DOHH2 (cell line): ENCODE results near the gene PRDM16.

Experiments
- H3F3A ChIP-seq: fragments of 200-600 bp; sonication (generic), shearing (Covaris generic); 2 replicates; pipeline ENCODE4 v1.6.0; 2016; ENCODE audit warnings: antibody characterized with exemption, mild to moderate bottlenecking; ENCODE audit not compliant: control insufficient read depth, insufficient read depth
- H3K27ac ChIP-seq: fragments of 200-600 bp; sonication (generic); 2 replicates; pipeline ENCODE4 v1.5.1; 2014; ENCODE audit warnings: low read depth, mild to moderate bottlenecking, low read length, moderate library complexity
- H3K27me3 ChIP-seq: fragments of 200-600 bp; sonication (generic); 2 replicates; pipeline ENCODE4 v1.6.1; 2014; ENCODE audit warnings: mild to moderate bottlenecking, low read length, mixed read lengths; ENCODE audit not compliant: control insufficient read depth
- H3K36me3 ChIP-seq: fragments of 200-600 bp; sonication (generic); 2 replicates; pipeline ENCODE4 v1.6.1; 2014; ENCODE audit warnings: mild to moderate bottlenecking, low read length, moderate library complexity, mixed read lengths; ENCODE audit not compliant: control insufficient read depth
- H3K4me1 ChIP-seq: fragments of 200-600 bp; sonication (generic); 2 replicates; pipeline ENCODE4 v1.6.1; 2014; ENCODE audit warnings: mild to moderate bottlenecking, low read length, mixed read lengths; ENCODE audit not compliant: control insufficient read depth
- H3K4me2 ChIP-seq: fragments of 200-600 bp; sonication (generic); 2 replicates; pipeline ENCODE4 v1.6.0; 2014; ENCODE audit warnings: mild to moderate bottlenecking, low read length, moderate library complexity
- H3K4me3 ChIP-seq: fragments of 200-600 bp; sonication (generic); 2 replicates; pipeline ENCODE4 v1.5.1; 2014; ENCODE audit warnings: mild to moderate bottlenecking, low read length, mixed read lengths
- H3K79me2 ChIP-seq: fragments of 200-600 bp; sonication (generic); 2 replicates; pipeline ENCODE4 v1.6.1; 2014; ENCODE audit warnings: mild to moderate bottlenecking, low read length, mixed read lengths; ENCODE audit not compliant: control insufficient read depth
- H3K9me2 ChIP-seq: fragments of 200-600 bp; sonication (generic); replicated peaks from 2 replicates; pipeline ENCODE4 v1.6.1; 2014; ENCODE audit warnings: mild to moderate bottlenecking, low read length, mixed read lengths; ENCODE audit not compliant: control insufficient read depth
- H3K9me3 ChIP-seq: fragments of 200-600 bp; sonication (generic); 2 replicates; pipeline ENCODE4 v1.6.1; 2014; ENCODE audit warnings: antibody characterized with exemption, low read length, mixed read lengths; ENCODE audit not compliant: control insufficient read depth, insufficient read depth
- H4K20me1 ChIP-seq: fragments of 200-600 bp; sonication (generic); 2 replicates; pipeline ENCODE4 v1.6.0; 2014; ENCODE audit warnings: low read depth, mild to moderate bottlenecking, antibody characterized with exemption, low read length, moderate library complexity; ENCODE audit not compliant: control insufficient read depth, insufficient read depth
- CTCF ChIP-seq: fragments of 200-600 bp; sonication (generic); IDR thresholded peaks from one replicate; pipeline ENCODE4 v1.5.1; 2014; ENCODE audit warnings: antibody characterized with exemption, mild to moderate bottlenecking, low read depth, low read length; ENCODE audit not compliant: poor library complexity, severe bottlenecking
- EZH2phosphoT487 ChIP-seq: fragments of 200-600 bp; sonication (generic); IDR thresholded peaks from 2 replicates; pipeline ENCODE4 v1.6.1; 2017; ENCODE audit warnings: borderline replicate concordance, mild to moderate bottlenecking, antibody characterized with exemption, low read length, moderate library complexity, mixed read lengths

PRDM16 gene

DNA sequence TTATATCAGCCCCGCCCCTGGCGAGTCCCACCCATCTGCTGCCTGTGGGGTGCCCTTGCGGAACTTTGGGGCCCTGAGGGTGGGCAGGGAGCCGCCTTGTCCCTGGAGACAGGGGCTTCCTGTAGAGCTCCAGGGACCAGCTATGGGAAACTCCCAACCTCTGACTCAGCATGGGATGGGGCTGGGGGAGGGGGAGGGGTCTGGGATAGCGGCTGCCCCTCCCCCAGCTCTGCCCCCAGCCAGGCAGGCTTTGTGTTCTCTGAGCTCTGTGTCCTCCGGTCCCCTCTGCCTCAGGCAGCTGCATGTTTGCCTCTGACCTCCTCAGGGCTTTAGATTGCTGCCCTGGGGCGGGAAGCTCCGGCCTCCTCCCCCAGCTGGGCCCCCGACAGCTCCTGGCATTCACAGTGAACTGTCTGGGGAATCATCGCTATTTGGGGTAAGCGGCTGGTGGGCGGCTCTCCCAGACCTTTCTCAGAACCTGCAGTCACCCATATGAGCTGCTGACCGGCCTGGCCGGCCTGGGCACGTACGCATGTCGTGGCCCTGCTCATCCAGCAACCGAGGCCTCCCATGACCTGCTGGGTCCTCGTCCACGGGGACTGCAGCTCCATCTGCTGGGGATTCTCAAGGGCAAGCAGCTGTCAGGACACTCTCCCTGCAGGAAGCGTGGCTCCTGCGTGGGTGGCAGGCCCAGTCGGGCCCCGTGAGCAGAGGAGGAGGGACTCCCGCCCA is 402.5 kb downstream of the PRDM16 start:
- H3K4me3 ChIP-seq, result no peak overlapping the region
- H3K4me1 ChIP-seq, result no peaks in the 10 kb centered on the region
- no peaks in the 10 kb centered on the region for H3K27me3 ChIP-seq
- no peaks in the 10 kb centered on the region for H3K9me2 ChIP-seq
- TF ChIP-seq CTCF (no peak), EZH2phosphoT487 (no peak)
- no peak overlapping the region for H3K4me2 ChIP-seq
- H3F3A ChIP-seq, result no peaks in the 10 kb centered on the region
- no peak overlapping the region for H3K27ac ChIP-seq
- H3K79me2 ChIP-seq, result no peaks in the 10 kb centered on the region
- H3K9me3 ChIP-seq, result no peaks in the 10 kb centered on the region
- no peaks in the 10 kb centered on the region for H4K20me1 ChIP-seq
- no peaks in the 10 kb centered on the region for H3K36me3 ChIP-seq

DNA sequence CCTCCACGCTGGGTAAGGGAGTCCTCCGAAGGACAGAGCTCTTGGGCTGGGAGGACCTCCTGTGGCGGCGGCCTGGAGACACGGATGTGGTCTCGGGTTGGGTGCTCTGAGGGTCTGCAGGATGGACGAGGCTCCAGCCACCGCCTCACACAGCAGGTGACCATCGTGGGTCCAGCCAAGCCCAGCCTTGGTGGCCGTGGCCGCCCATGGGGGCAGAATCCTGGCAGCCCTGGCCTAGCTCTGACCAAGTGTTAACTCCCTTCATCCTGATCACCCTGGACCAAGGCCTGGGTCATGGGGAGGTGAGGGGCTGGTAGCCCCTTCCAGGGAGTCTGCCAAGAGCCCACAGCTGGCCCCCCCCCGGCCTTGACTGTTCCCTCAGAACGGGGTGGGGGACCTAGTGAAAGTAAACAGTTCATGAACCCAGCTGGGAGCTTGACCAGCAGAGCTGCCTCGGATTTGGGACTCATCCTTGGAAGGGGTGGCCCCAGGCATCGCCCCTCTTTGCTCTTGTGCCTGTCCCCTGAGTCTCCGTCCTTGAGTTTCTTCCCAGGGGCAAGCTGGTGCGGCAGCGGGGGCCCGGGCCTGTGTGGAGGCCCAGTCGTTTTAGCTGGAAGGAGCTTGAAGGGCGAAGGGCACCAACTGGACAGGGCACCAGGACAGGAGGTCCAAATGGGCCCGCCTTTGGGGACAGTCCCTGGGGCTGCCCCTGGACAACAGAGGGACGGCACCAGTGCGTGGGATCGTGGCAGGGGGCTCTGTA is 403.3 kb downstream of the PRDM16 start:
- no peaks in the 10 kb centered on the region for H3K36me3 ChIP-seq
- no peaks in the 10 kb centered on the region for H4K20me1 ChIP-seq
- no peaks in the 10 kb centered on the region for H3K9me2 ChIP-seq
- no peak overlapping the region for H3K27ac ChIP-seq
- no peak overlapping the region for H3K4me3 ChIP-seq
- H3K4me2 ChIP-seq, result no peak overlapping the region
- H3K9me3 ChIP-seq, result no peaks in the 10 kb centered on the region
- no peaks in the 10 kb centered on the region for H3K79me2 ChIP-seq
- no peaks in the 10 kb centered on the region for H3F3A ChIP-seq
- TF ChIP-seq EZH2phosphoT487 (no peak), CTCF (no peak)
- H3K27me3 ChIP-seq, result no peaks in the 10 kb centered on the region
- no peaks in the 10 kb centered on the region for H3K4me1 ChIP-seq

GRCh38 chr1:3472906-3473305 is 403.9 kb downstream of the PRDM16 start:
- no peaks in the 10 kb centered on the region for H3K9me2 ChIP-seq
- H3F3A ChIP-seq, result no peaks in the 10 kb centered on the region
- H3K36me3 ChIP-seq, result no peaks in the 10 kb centered on the region
- no peaks in the 10 kb centered on the region for H4K20me1 ChIP-seq
- H3K4me2 ChIP-seq, result no peak overlapping the region
- no peak overlapping the region for H3K4me3 ChIP-seq
- H3K9me3 ChIP-seq, result no peaks in the 10 kb centered on the region
- H3K27me3 ChIP-seq, result no peaks in the 10 kb centered on the region
- no peaks in the 10 kb centered on the region for H3K79me2 ChIP-seq
- H3K27ac ChIP-seq, result no peak overlapping the region
- TF ChIP-seq CTCF (no peak), EZH2phosphoT487 (no peak)
- H3K4me1 ChIP-seq, result no peaks in the 10 kb centered on the region
